ENCODE results near the gene PSMD6.
A peak's percentile ranks its signal among the peaks of the same experiment; 100 is the strongest.

Gene PSMD6

DNA sequence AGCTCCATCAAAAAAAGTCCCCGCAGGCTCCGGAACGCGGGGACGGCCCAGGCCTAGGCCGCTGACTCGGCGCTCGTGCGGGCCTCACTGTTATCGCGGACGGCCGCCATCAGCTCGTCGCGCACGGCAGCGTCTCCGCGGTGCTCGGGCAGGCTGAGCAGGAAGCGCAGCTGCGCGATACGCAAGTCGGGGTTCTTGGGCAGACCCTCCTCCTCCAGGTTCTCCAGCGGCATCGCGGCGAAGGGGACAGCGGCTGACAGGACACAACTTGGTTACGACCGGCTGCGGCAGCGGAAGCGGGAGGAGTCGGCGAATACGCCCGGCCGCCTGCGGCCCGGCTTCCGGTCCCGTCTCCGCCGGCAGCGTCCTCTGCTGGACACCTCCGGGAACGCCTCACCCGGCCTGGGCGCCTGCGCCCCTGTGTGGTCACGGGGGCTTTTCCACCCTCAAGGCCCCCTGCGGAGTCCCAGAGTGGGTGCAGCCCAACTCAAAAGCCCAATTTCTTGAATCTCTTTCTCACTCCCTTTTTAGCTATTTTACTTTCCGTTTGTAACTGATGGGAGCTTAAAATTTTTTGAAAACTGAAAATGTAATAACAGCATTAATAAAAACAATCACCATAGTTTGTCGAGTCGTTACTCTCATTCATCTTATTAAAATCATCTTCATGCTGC is at the start of gene PSMD6:
Gene PSMD6, minus strand, starts transcription at position 308 of the 674 bp plus-strand sequence. Its CDS starts 75 bp downstream, at position 233.
- DNase-seq, result peak; percentile 94

GRCh38 chr3:64072126-64072525 is 48.8 kb upstream of the PSMD6 start:
- no peak for DNase-seq

DNA sequence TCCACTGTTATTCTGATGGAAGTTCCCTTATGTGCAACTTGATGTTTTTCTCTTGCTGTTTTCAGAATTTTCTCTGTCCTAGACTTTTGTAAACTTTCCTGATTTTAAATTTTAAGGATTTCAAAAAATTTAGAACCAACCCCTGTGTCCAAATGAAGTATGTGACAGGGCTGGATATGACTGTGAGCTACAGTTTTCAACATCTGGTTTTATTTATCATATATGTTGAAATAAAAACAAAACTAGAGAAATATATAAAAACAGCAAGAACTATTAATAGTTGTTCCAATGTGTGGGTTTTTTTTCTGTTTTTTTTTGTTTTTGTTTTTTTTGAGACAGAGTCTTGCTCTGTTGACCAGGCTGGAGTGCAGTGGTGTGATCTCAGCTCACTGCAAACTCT is 47.4 kb upstream of the PSMD6 start:
- DNase-seq, result no peak

DNA sequence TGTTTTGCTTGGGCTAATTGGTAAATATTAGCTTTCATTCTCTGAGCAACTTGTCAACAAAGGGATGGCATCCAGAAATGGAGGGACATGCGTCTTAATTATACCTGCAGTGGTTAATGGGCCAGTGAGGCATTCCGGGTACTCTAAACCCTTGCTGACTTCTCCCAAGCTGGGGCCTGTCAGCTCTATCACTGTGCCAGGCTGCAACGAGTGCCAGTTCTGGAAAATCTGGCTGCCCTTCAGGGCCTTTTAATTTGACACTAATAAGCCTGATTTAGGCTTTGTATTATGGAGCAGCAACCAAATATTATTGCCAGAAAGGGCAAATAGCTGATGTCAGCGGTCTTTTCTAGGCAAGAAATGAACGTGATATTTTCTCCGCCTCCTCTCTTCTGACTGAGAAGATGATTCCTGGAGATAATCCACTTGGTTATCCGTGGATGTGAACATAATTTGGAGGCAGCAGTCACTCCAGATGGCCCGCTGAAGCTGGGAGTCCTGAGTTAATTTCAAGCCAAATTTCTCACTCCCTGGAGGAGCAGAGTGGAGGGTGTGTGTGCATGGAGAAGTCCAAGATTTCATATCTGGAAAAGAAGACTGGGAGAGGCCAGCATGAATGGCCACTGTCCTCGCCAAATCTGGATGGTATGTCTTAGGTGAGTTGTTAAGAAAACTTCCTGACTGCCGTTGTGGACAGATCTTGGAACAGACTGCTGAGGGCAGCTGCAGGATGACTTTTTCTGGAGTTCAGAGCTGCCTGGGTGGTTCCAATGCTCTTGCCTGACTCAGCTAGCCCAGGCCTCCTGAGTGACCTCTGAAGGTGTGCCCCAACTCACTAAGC is 44.4 kb upstream of the PSMD6 start:
- no peak for DNase-seq

DNA sequence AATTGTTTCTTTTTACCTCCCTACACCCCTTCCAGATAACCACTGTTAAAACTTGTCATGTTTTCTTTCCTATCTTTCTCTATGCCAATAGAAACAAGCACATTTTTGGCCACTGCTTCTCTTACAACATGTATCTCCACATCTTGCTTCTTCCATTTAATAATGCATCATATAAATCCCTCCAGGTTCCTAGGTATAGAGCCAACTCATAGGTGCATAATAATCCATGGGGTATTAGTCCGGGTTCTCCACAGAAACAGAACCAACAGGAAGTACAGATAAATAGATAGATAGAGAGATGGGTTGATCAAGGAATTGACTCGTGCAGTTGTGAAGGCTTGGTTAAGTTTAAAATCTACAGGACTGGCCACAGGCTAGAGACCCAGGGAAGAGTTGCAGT is 41.5 kb upstream of the PSMD6 start:
- DNase-seq, result no peak

DNA sequence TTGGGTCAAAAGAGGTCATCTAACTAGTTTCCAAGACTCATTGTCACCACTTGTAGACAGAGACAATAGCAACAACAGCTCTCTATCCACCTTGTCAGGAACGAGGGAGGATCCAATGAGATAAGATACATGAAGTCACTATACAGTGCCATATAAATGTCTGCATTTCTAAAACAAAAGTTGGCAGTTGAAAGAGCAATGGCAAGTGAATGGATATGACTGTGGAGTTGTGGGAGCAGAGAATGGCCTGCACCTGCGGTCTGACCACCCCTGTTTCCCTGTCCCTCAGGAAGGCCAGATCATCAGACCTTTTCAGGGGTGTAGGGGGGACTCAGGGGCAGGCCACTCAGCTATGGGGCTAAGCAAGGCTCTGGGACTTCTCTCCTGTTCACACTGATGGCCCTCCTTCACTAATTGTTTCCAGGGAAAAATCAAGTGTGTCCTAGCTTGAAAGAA is 40.7 kb upstream of the PSMD6 start:
- DNase-seq, result no peak

DNA sequence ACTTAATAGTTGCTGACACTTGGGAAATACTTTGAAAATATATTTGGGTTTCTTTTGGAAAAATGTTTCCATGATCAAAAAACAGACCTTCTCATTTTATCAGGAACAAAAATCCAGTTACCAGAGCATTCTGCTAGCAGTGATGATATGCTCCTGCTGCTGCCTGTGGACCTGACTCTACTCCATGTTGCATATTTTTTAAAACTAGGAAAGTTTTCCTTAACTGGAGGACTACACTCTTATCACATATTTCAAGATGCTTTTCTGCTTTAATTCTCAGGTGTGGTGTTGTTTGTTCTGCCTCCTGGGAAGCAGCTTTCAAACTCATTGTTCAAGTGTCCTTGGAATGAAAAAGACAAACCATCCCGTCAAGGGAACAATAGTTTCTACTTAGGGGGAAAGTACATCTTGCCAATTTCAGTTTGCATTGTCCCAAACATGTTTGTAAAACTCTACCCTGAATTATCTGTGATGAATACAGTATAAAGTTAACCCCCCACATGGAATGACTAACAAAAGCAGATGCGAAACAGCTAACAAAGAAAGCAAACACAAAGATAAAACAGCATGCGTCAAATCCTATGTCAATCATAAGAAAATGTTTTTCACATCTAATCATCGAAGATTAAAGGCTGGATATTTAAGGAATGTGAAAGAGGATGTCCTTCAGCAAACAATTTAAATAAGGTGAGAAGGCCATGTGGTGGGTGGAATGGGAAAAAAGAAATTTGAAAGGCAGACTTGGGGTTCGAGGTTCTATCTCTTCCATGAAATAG is 40.1 kb upstream of the PSMD6 start:
- no peak for DNase-seq

DNA sequence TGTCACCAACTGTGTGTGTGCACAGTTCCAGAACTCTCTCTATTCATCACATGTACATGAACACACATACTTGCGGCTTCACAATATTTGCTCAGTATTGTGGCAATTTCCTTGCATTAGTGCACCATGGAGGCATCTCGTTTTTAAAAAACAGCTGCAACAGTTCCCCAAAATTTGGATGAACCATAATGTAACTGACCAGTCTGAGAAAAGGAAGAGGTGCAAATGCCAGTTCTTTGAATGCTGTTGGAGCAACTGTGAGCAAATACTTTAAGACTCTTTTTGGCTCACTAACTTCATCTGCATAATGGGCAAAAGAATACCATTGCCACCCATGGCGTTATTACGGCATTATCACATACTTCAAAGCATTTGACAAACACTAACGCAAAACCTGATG is 38.3 kb upstream of the PSMD6 start:
- DNase-seq, result no peak

- DNase-seq, result no peak
Observed at GRCh38 chr3:64059484-64060175, 36.3 kb upstream of the PSMD6 start.

- no peak for DNase-seq
Observed at GRCh38 chr3:64058566-64058965, 35.3 kb upstream of the PSMD6 start.

- no peak for DNase-seq
Observed at GRCh38 chr3:64057231-64057630, 33.9 kb upstream of the PSMD6 start.

GRCh38 chr3:64056606-64057180 is 33.4 kb upstream of the PSMD6 start:
- no peak for DNase-seq

- DNase-seq, result no peak
Observed at GRCh38 chr3:64055076-64055475, 31.8 kb upstream of the PSMD6 start.

DNA sequence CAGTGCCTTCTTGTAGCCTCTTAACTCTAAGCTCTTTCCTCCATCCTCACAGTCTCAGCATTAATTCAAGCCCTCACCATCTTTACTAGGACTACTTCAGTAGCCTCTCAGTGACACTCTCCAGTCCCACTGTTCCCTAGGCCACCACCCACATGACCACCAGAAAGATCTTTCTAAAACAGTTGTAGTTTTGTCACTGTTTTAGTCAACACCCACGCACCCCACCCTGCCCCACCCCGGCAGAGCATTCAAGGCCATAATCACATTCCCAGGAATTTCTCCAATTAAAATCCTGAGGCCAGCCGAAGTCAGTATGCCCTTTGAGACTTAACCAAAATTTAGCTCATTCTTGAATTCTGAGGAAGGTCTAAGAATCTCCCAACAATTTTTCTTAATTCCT is 31.2 kb upstream of the PSMD6 start:
- no peak for DNase-seq

- no peak for DNase-seq
Observed at GRCh38 chr3:64053581-64053980, 30.3 kb upstream of the PSMD6 start.

DNA sequence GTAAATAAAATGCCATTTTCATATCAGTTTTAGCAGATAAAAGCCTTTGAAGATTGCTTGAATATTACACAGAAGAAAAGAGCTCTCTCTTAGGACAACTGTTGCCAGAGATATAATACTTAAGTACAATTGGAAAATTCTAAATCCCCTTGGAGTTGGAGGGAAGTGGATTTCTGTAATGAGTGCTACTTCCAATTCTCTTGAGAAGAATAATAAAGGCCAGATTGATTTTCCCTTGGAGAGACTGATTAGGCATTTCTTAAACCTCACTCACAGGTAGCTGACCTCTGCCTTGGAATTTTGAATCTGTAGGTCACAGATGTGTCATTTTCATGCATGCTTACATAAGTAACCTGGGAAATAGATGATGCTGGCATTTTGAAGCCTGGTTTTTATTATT is 29.8 kb upstream of the PSMD6 start:
- DNase-seq, result no peak

- no peak for DNase-seq
Observed at GRCh38 chr3:64049832-64050231, 26.5 kb upstream of the PSMD6 start.

DNA sequence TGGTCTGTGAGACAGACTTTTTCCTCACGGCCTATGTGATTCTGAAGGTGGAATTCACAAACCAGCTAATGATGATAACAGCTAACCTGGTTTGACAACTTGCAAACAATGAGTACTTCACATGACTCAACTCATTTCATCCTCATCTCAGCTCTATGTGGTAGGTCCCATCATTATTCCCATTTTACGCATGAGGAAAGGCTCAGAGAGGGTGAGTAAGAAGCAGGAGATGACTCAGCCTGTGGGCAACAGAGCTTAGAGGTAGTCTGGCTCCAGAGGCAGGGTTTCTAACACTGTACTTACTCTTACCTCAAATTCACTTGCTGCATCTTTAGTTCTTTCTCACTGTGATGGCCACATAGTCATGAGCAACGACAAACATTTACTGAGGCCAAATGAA is 25.8 kb upstream of the PSMD6 start:
- no peak for DNase-seq

GRCh38 chr3:64048631-64049061 is 25.4 kb upstream of the PSMD6 start:
- DNase-seq, result no peak

- DNase-seq, result no peak
Observed at GRCh38 chr3:64047787-64048186, 24.5 kb upstream of the PSMD6 start.

- DNase-seq, result no peak
Observed at GRCh38 chr3:64046996-64047594, 23.8 kb upstream of the PSMD6 start.

DNA sequence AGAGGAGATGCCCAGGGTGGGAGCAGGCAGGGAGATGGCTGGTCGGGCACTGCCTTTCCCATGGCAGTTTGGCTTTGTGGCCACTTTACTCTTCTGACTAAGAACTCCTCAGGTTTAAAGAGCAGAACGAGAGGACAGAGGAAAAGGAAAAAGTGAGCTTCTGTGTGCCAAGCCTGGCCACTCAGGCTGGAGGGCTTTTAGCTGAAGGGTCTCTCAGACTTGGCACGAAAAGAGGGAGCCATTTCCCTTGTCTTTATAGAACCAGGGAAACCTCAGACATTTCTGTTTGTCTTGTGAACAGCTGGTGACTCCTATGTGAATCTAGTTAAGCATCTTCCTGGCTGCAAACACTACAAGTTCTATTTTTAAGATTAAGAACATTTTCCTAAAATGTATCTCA is 23.3 kb upstream of the PSMD6 start:
- no peak for DNase-seq

All from CD4-positive, alpha-beta T cell treated with Interleukin-17A for 1 hour (primary cell).